GM12878 (cell line): ENCODE data around the gene CCT4. TPM values are rescaled to one million over a fixed set of nuclear protein-coding genes. Genes with fewer than 3 reads are reported as not detected.

Source experiments
- ATAC-seq: fragments of 200-7000 bp; cut with Tn5 transposase; 3 replicates; pipeline ENCODE4 v1.9.1; 2020; ENCODE audit warnings: mild to moderate bottlenecking, moderate library complexity
- BruUV-seq: library from RNA; stranded (reverse); fragments of 400-500 nt; replicated peaks from 2 replicates; lab custom pipeline; 2021; lab: Mats Ljungman, UMichigan
- CTCF ChIA-PET: fragments of 300-600 bp; sonication (Branson Sonifier 250); formaldehyde crosslinking; extraction: SDS; loops from one replicate; lab custom pipeline; 2021; ENCODE audit warnings: inconsistent platforms; lab: Yijun Ruan, JAX
- POLR2A ChIA-PET: fragments of 350-600 bp; formaldehyde crosslinking; extraction: SDS; loops from one replicate; lab custom pipeline; 2021; ENCODE audit warnings: inconsistent platforms; lab: Charles Lee
- RAD21 ChIA-PET: fragments of 300-600 bp; sonication (Branson Sonifier 250); formaldehyde crosslinking; loops from one replicate; lab custom pipeline; 2023; ENCODE audit warnings: antibody characterized with exemption; ENCODE audit not compliant: unreplicated experiment; lab: Charles Lee
- SMC1A ChIA-PET: fragments of 300-600 bp; sonication (Branson Sonifier 250); formaldehyde crosslinking; loops from one replicate; lab custom pipeline; 2023; ENCODE audit not compliant: unreplicated experiment, uncharacterized antibody; lab: Charles Lee
- DNase-seq: peaks from one replicate; pipeline ENCODE4 v3.0.0-alpha.2; 2011; ENCODE audit warnings: low read depth, low spot score
- FAIRE-seq: peaks from 3 replicates; lab custom pipeline; 2011; peaks lifted over from hg19 to GRCh38; lab: Jason Lieb, UNC
- H2AFZ ChIP-seq: 2 replicates; pipeline ENCODE4 v1.6.0; 2011; ENCODE audit warnings: low read depth, low read length, control low read depth; ENCODE audit not compliant: control insufficient read depth
- H3K27ac ChIP-seq: 2 replicates; pipeline ENCODE4 v1.5.1; 2011; ENCODE audit warnings: control low read depth; ENCODE audit not compliant: control insufficient read depth, insufficient read depth
- H3K27me3 ChIP-seq, 2 experiments: replicated peaks in 1 of 2; 2 replicates each; pipeline versions ENCODE4 v1.6.0 to v1.6.1; 2011; ENCODE audit warnings: low read length in 1 of 2; ENCODE audit not compliant: control insufficient read depth in 2 of 2, insufficient read depth in 2 of 2
- H3K36me3 ChIP-seq, 2 experiments: 2 replicates each; pipeline ENCODE4 v1.5.1; 2011; ENCODE audit warnings: low read length in 1 of 2; ENCODE audit not compliant: control insufficient read depth in 2 of 2, insufficient read depth in 2 of 2
- H3K4me1 ChIP-seq: 2 replicates; pipeline ENCODE4 v1.6.1; 2011; ENCODE audit warnings: mild to moderate bottlenecking, low read length, moderate library complexity, mixed read lengths; ENCODE audit not compliant: control insufficient read depth, insufficient read depth
- H3K4me2 ChIP-seq: 2 replicates; pipeline ENCODE4 v1.6.0; 2011; ENCODE audit warnings: control low read depth; ENCODE audit not compliant: control insufficient read depth, insufficient read depth
- H3K4me3 ChIP-seq: fragments of 200-600 bp; sonication (generic); 2 replicates; pipeline ENCODE4 v1.5.1; 2016
- H3K79me2 ChIP-seq: 2 replicates; pipeline ENCODE4 v1.6.0; 2011; ENCODE audit warnings: low read length; ENCODE audit not compliant: control insufficient read depth, insufficient read depth
- H3K9ac ChIP-seq: 2 replicates; pipeline ENCODE4 v1.8.0; 2011; ENCODE audit warnings: low read length, control low read depth, mixed read lengths; ENCODE audit not compliant: control insufficient read depth, insufficient read depth
- H3K9me3 ChIP-seq: replicated peaks from 3 replicates; pipeline ENCODE4 v1.5.1; 2011; ENCODE audit warnings: mild to moderate bottlenecking, low read length; ENCODE audit not compliant: control insufficient read depth, insufficient read depth
- H4K20me1 ChIP-seq: 2 replicates; pipeline ENCODE4 v1.6.0; 2011; ENCODE audit not compliant: control insufficient read depth, insufficient read depth
- CHD2 ChIP-seq: IDR thresholded peaks from 2 replicates; pipeline ENCODE4 v1.6.1; 2011; ENCODE audit warnings: low read depth, low read length, improper control_type of control experiment, borderline replicate concordance
- NFXL1 ChIP-seq: fragments of 450-650 bp; IDR thresholded peaks from 2 replicates; pipeline ENCODE4 v1.6.1; 2017; ENCODE audit warnings: antibody characterized with exemption, mild to moderate bottlenecking, borderline replicate concordance
- NR2F1 ChIP-seq: fragments of 450-650 bp; conservative IDR thresholded peaks from 2 replicates; pipeline ENCODE4 v1.6.1; 2017; ENCODE audit warnings: mild to moderate bottlenecking
- POU2F2 ChIP-seq: IDR thresholded peaks from 3 replicates; pipeline ENCODE4 v1.6.1; 2011; ENCODE audit warnings: low read depth, mild to moderate bottlenecking, low read length, borderline replicate concordance
- RUNX3 ChIP-seq: IDR thresholded peaks from 2 replicates; pipeline ENCODE4 v1.6.1; 2012; ENCODE audit warnings: low read length, inconsistent platforms
- SMAD1 ChIP-seq: fragments of 450-650 bp; IDR thresholded peaks from 2 replicates; pipeline ENCODE4 v1.6.1; 2018; ENCODE audit warnings: mild to moderate bottlenecking, low read depth; ENCODE audit not compliant: partially characterized antibody
- TCF12 ChIP-seq: IDR thresholded peaks from 2 replicates; pipeline ENCODE4 v1.6.1; 2011; ENCODE audit warnings: low read depth, mild to moderate bottlenecking, low read length
- WRNIP1 ChIP-seq: IDR thresholded peaks from 2 replicates; pipeline ENCODE4 v1.6.1; 2011; ENCODE audit warnings: low read depth, low read length, improper control_type of control experiment, borderline replicate concordance
- ZNF24 ChIP-seq: fragments of 450-650 bp; IDR thresholded peaks from 2 replicates; pipeline ENCODE4 v1.6.1; 2017; ENCODE audit warnings: antibody characterized with exemption, mild to moderate bottlenecking
- ZSCAN29 ChIP-seq: fragments of 450-650 bp; IDR thresholded peaks from 2 replicates; pipeline ENCODE4 v1.6.1; 2017; ENCODE audit warnings: mild to moderate bottlenecking, moderate library complexity
- WGBS: methylation state at CpG from one replicate; pipeline ENCODE4 v1.1.6; 2016; ENCODE audit warnings: low lambda C conversion rate; ENCODE audit not compliant: insufficient replicate concordance, insufficient coverage; ENCODE audit errors: missing lambda C conversion rate; 5-methylcytosine and 5-hydroxymethylcytosine counted together
- in situ Hi-C: fragments of 300-500 bp; cut with MboI; formaldehyde crosslinking; loops from 9 replicates; pipeline ENCODE4 v1.14.3; 2018; ENCODE audit warnings: mixed read lengths
- intact Hi-C: fragments of 100-400 bp; cut with micrococcal nuclease; formaldehyde crosslinking; loops from one replicate; pipeline ENCODE4 v1.14.2; 2022; ENCODE audit not compliant: unreplicated experiment
- polyA plus RNA-seq, 11 experiments: library from polyadenylated mRNA; depleted of rRNA in 4 of 11; unstranded in 6 of 11; stranded (reverse) in 5 of 11; fragments of >200 nt; fragmentation: Nextera tagmentation in 4 of 11; fragmentation: Illumina TruSeq in 1 of 11; extraction: Ambion mirVana in 4 of 11; extraction: Trizol in 1 of 11; gene quantifications; 1 replicate in 1 of 11; 2 replicates in 10 of 11; pipeline versions ENCODE4 v1.2.1 to v1.2.3, GENCODE V29; 2011 to 2016; ENCODE audit warnings: inconsistent platforms in 2 of 11, missing spikeins in 2 of 11, low read depth in 1 of 11
- total RNA-seq, 4 experiments: library from RNA; depleted of rRNA in 3 of 4; stranded (reverse); fragments of >200 nt in 3 of 4; fragmentation: Illumina TruSeq in 1 of 4; extraction: Trizol in 1 of 4; gene quantifications; 2 replicates each; pipeline versions ENCODE4 v1.2.1 to v1.2.3, GENCODE V29; 2013 to 2021

Gene CCT4
- total and polyA plus RNA-seq, 10 of the 15 experiments (the other 5 are each of a cell fraction or from before 2014, with no cell fraction given) = 76.6 to 320 (median 211) TPM

- no peak overlapping the region for H2AFZ ChIP-seq
- TF ChIP-seq POU2F2 = no peak
- TF ChIP-seq ZNF24 = no peak
- no peak for TF ChIP-seq CHD2
- TF ChIP-seq WRNIP1 = no peak
- TF ChIP-seq NFXL1 = no peak
- TF ChIP-seq TCF12 = no peak
- TF ChIP-seq SMAD1 = no peak
- TF ChIP-seq ZSCAN29 = no peak
- TF ChIP-seq RUNX3 = no peak
- no peak for TF ChIP-seq NR2F1
- H3K36me3 ChIP-seq = peaks cover 9 to 47% of the 10 kb centered on the region in 2 experiments
- POLR2A ChIA-PET = no interaction called here
- no peaks in the 10 kb centered on the region for H3K4me1 ChIP-seq
- DNase-seq (no peak), FAIRE-seq (peak; percentile 7), ATAC-seq (no peak)
- intact Hi-C loops (loop anchor here (10.0 kb wide), 1 partner anchor 384 kb away; no protein-coding TSS in a partner anchor), in situ Hi-C loops (no loop called here)
- no peaks in the 10 kb centered on the region for H4K20me1 ChIP-seq
- H3K27ac ChIP-seq = no peak overlapping the region
- CTCF ChIA-PET = interaction anchor here (0.6 kb wide), 1 partner anchor 243 kb away, joined by 6 read pairs; no protein-coding TSS in a partner anchor
- RAD21 ChIA-PET = no interaction called here
- SMC1A ChIA-PET = no interaction called here
- H3K9ac ChIP-seq = no peak overlapping the region
- no peak overlapping the region for H3K4me3 ChIP-seq
- no peaks in the 10 kb centered on the region for H3K9me3 ChIP-seq
- BruUV-seq = no TSS peak
- WGBS = 94% methylated on average over 3 of the region's 3 CpGs
- H3K27me3 ChIP-seq = no peaks in the 10 kb centered on the region
- H3K4me2 ChIP-seq = no peak overlapping the region
- no peaks in the 10 kb centered on the region; the same call in none of the 2 replicates for H3K79me2 ChIP-seq
These were observed 9.7 kb downstream of the CCT4 start for GRCh38 chr2:61878761-61879160.
